A549 (cell line): ENCODE data around the gene KLHDC3. TPM values are rescaled to one million over a fixed set of nuclear protein-coding genes. Genes with fewer than 3 reads are reported as not detected.

Experiments used
- ATAC-seq, 2 experiments: fragments of 200-7000 bp in 1 of 2; fragments of >200 bp in 1 of 2; cut with Nextera tagmentation in 1 of 2; cut with Tn5 transposase in 1 of 2; 3 replicates each; pipeline versions ENCODE4 v1.8.0 to v1.9.1; 2018 to 2020; ENCODE audit warnings: mild to moderate bottlenecking in 1 of 2, moderate library complexity in 1 of 2
- CTCF ChIA-PET: fragments of 300-600 bp; sonication (Branson Sonifier 250); formaldehyde crosslinking; extraction: SDS; loops from one replicate; lab custom pipeline; 2021; ENCODE audit warnings: antibody characterized with exemption, inconsistent platforms; lab: Yijun Ruan, JAX
- POLR2A ChIA-PET: fragments of 350-600 bp; formaldehyde crosslinking; extraction: SDS; loops from one replicate; lab custom pipeline; 2021; ENCODE audit warnings: antibody characterized with exemption, inconsistent platforms; lab: Yijun Ruan, JAX
- DNase-seq, 2 experiments: peaks; one replicate each; pipeline versions ENCODE4 v3.0.0 to v3.0.0-alpha.2; 2011 to 2016; ENCODE audit warnings: low read depth in 1 of 2, low spot score in 1 of 2
- FAIRE-seq: peaks from 2 replicates; lab custom pipeline; 2011; peaks lifted over from hg19 to GRCh38; lab: Jason Lieb, UNC
- H3K27ac ChIP-seq, 2 experiments: fragments of >200 bp; sonication (Bioruptor Twin); formaldehyde crosslinking; 3 replicates each; pipeline ENCODE4 v1.5.1; 2016 to 2017
- H3K4me1 ChIP-seq: fragments of >200 bp; sonication (Bioruptor Twin); formaldehyde crosslinking; 3 replicates; pipeline ENCODE4 v1.6.1; 2016
- H3K4me2 ChIP-seq: fragments of >200 bp; sonication (Bioruptor Twin); formaldehyde crosslinking; 3 replicates; pipeline ENCODE4 v1.6.1; 2016
- H3K4me3 ChIP-seq: fragments of >200 bp; sonication (Bioruptor Twin); formaldehyde crosslinking; 3 replicates; pipeline ENCODE4 v1.5.1; 2016
- H3K9me3 ChIP-seq: fragments of >200 bp; sonication (Bioruptor Twin); formaldehyde crosslinking; 3 replicates; pipeline ENCODE4 v1.6.1; 2016
- CHD2 ChIP-seq: fragments of 150-350 bp; IDR thresholded peaks from 2 replicates; pipeline ENCODE4 v1.6.1; 2014; ENCODE audit warnings: low read length; ENCODE audit not compliant: partially characterized antibody
- EHMT2 ChIP-seq: fragments of 200-600 bp; sonication (generic); IDR thresholded peaks from 2 replicates; pipeline ENCODE4 v1.6.1; 2016; ENCODE audit warnings: antibody characterized with exemption, low read depth, mild to moderate bottlenecking, moderate library complexity
- EP300 ChIP-seq, 2 experiments: fragments of >200 bp; sonication (Bioruptor Twin); formaldehyde crosslinking; IDR thresholded peaks; 2 replicates in 1 of 2; 3 replicates in 1 of 2; pipeline ENCODE4 v1.6.1; 2016 to 2017
- FOSB ChIP-seq: fragments of 250-450 bp; sonication (Bioruptor Pico); IDR thresholded peaks from 2 replicates; pipeline ENCODE4 v1.5.0; 2020; ENCODE audit warnings: mild to moderate bottlenecking, moderate library complexity
- FOSL2 ChIP-seq, 2 experiments: fragments of 450-650 bp in 1 of 2; fragments of >200 bp in 1 of 2; sonication (Bioruptor Twin) in 1 of 2; formaldehyde crosslinking; IDR thresholded peaks; 2 replicates each; pipeline versions ENCODE4 v1.5.0 to v1.6.1; 2016 to 2020; ENCODE audit warnings: mild to moderate bottlenecking in 1 of 2, moderate library complexity in 1 of 2
- FOXS1 ChIP-seq: fragments of 250-450 bp; sonication (Bioruptor Pico); IDR thresholded peaks from 2 replicates; pipeline ENCODE4 v1.5.0; 2020; ENCODE audit warnings: mild to moderate bottlenecking, moderate library complexity
- HOXA7 ChIP-seq: fragments of 250-450 bp; sonication (Bioruptor Pico); IDR thresholded peaks from 2 replicates; pipeline ENCODE4 v1.5.0; 2020; ENCODE audit warnings: mild to moderate bottlenecking, moderate library complexity
- HOXB13 ChIP-seq: fragments of 250-450 bp; sonication (Bioruptor Pico); IDR thresholded peaks from 2 replicates; pipeline ENCODE4 v1.5.0; 2020; ENCODE audit warnings: low read depth, mild to moderate bottlenecking, moderate library complexity
- JUNB ChIP-seq: fragments of >200 bp; sonication (Bioruptor Twin); formaldehyde crosslinking; IDR thresholded peaks from 2 replicates; pipeline ENCODE4 v1.6.1; 2016
- KDM5A ChIP-seq: fragments of 200-600 bp; sonication (generic); IDR thresholded peaks from 2 replicates; pipeline ENCODE4 v1.6.1; 2016; ENCODE audit warnings: antibody characterized with exemption, mild to moderate bottlenecking
- NR3C1 ChIP-seq: fragments of >200 bp; sonication (Bioruptor Twin); formaldehyde crosslinking; IDR thresholded peaks from 3 replicates; pipeline ENCODE4 v1.6.1; 2017
- POLR2A ChIP-seq: IDR thresholded peaks from 2 replicates; pipeline ENCODE4 v1.6.1; 2012; ENCODE audit warnings: mild to moderate bottlenecking, low read length
- POLR2AphosphoS2 ChIP-seq: conservative IDR thresholded peaks from 2 replicates; pipeline ENCODE4 v1.6.1; 2012; ENCODE audit warnings: low read length, improper control_type of control experiment, inconsistent platforms
- RAD21 ChIP-seq, 2 experiments: fragments of >200 bp in 1 of 2; sonication (Bioruptor Twin) in 1 of 2; formaldehyde crosslinking in 1 of 2; IDR thresholded peaks in 1 of 2; conservative IDR thresholded peaks in 1 of 2; 2 replicates in 1 of 2; 3 replicates in 1 of 2; pipeline ENCODE4 v1.6.1; 2012 to 2018; ENCODE audit warnings: inconsistent platforms in 1 of 2
- RARB ChIP-seq: fragments of 250-450 bp; sonication (Bioruptor Pico); IDR thresholded peaks from 2 replicates; pipeline ENCODE4 v1.8.0; 2021; ENCODE audit warnings: mild to moderate bottlenecking, moderate library complexity
- RFX5 ChIP-seq: fragments of 450-650 bp; IDR thresholded peaks from 2 replicates; pipeline ENCODE4 v1.7.1; 2014; ENCODE audit warnings: antibody characterized with exemption, mild to moderate bottlenecking, moderate library complexity
- SMC3 ChIP-seq: fragments of >200 bp; sonication (Bioruptor Twin); formaldehyde crosslinking; IDR thresholded peaks from 3 replicates; pipeline ENCODE4 v1.6.1; 2018; ENCODE audit warnings: inconsistent platforms
- TFCP2L1 ChIP-seq: fragments of 250-450 bp; sonication (Bioruptor Pico); IDR thresholded peaks from 2 replicates; pipeline ENCODE4 v1.5.0; 2021; ENCODE audit warnings: mild to moderate bottlenecking
- ZC3H11A ChIP-seq: fragments of 450-650 bp; IDR thresholded peaks from 2 replicates; pipeline ENCODE4 v1.6.1; 2014; ENCODE audit warnings: antibody characterized with exemption, mild to moderate bottlenecking
- ZNF302 ChIP-seq: fragments of 250-450 bp; sonication (Bioruptor Pico); IDR thresholded peaks from 2 replicates; pipeline ENCODE4 v1.9.0; 2021; ENCODE audit warnings: inconsistent platforms, mild to moderate bottlenecking, moderate library complexity
- WGBS: methylation state at CpG from one replicate; pipeline ENCODE4 v1.1.6; 2017; ENCODE audit errors: missing lambda C conversion rate; 5-methylcytosine and 5-hydroxymethylcytosine counted together
- polyA plus RNA-seq, 4 experiments: library from polyadenylated mRNA; depleted of rRNA in 3 of 4; stranded (reverse); fragments of >200 nt; fragmentation: RNase III in 1 of 4; extraction: RNeasy Plus Mini Kit Qiagen cat#74134 plus additional on column Dnase treatment in 1 of 4; gene quantifications; 2 replicates in 3 of 4; 3 replicates in 1 of 4; pipeline ENCODE4 v1.2.3, GENCODE V29; 2011 to 2017
- TF ChIP-seq, protein P1 (sequence below): IDR thresholded peaks from 2 replicates; pipeline ENCODE4 v1.6.1; 2012
- TF ChIP-seq, protein P2 (sequence below): fragments of 250-450 bp; sonication (Bioruptor Pico); IDR thresholded peaks from 2 replicates; pipeline ENCODE4 v1.5.0; 2021; ENCODE audit warnings: mild to moderate bottlenecking, moderate library complexity, borderline replicate concordance
- TF ChIP-seq, protein P3 (sequence below): IDR thresholded peaks from 2 replicates; pipeline ENCODE4 v1.6.1; 2012; ENCODE audit warnings: low read depth, borderline replicate concordance
- TF ChIP-seq, protein P4 (sequence below): fragments of >200 bp; sonication (Bioruptor Twin); formaldehyde crosslinking; IDR thresholded peaks from 3 replicates; pipeline ENCODE4 v1.6.1; 2016

KLHDC3 gene
- polyA plus RNA-seq, 2 of the 4 experiments (the other 2 are of a cell fraction) = 18.8 to 28.0 TPM

DNA sequence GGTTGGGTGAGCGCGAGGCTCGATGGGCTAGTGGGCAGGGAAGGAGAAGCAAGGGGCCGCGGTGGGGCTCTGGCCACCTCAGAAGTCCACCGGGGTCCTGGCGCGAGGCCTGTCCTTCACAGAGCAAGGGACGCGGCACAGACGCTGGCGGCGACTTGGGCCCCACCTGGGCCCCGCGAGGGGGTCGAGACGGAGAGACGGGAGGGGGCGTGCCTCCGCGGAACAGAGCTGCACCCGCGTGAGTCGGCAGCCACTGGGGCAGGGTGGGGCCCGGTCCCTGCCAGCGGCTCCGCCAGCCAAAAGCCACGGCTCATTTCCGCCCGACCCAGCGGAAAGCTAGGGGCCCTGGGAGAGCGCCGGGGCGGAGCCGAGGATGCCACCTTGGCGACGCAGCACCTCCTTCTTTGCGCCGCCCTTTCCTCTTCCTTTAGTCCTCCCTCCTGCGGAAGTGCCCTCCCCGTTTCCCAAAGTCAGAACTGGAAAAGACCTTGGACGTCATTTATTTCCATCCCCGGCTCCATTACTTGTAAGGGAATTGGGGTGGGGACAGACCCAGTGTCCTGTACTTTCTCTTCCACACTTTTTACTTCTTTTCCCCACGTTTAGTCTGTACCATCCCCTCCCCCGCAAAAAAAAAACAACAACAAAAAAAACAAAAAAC lies 39.6 kb downstream of the KLHDC3 start, which contains the start of gene CUL7 (continued):
- TF ChIP-seq JUNB (no peak), EP300 (IDR thresholded peaks at IDR 0.05) (no peak)
- TF ChIP-seq, protein P1, sequence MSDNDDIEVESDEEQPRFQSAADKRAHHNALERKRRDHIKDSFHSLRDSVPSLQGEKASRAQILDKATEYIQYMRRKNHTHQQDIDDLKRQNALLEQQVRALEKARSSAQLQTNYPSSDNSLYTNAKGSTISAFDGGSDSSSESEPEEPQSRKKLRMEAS = peak; percentile 62
- TF ChIP-seq, protein P2, sequence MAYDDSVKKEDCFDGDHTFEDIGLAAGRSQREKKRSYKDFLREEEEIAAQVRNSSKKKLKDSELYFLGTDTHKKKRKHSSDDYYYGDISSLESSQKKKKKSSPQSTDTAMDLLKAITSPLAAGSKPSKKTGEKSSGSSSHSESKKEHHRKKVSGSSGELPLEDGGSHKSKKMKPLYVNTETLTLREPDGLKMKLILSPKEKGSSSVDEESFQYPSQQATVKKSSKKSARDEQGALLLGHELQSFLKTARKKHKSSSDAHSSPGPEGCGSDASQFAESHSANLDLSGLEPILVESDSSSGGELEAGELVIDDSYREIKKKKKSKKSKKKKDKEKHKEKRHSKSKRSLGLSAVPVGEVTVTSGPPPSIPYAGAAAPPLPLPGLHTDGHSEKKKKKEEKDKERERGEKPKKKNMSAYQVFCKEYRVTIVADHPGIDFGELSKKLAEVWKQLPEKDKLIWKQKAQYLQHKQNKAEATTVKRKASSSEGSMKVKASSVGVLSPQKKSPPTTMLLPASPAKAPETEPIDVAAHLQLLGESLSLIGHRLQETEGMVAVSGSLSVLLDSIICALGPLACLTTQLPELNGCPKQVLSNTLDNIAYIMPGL (CRISPR knock-in tag) = no peak; the same call in 1 of the 2 replicates

DNA sequence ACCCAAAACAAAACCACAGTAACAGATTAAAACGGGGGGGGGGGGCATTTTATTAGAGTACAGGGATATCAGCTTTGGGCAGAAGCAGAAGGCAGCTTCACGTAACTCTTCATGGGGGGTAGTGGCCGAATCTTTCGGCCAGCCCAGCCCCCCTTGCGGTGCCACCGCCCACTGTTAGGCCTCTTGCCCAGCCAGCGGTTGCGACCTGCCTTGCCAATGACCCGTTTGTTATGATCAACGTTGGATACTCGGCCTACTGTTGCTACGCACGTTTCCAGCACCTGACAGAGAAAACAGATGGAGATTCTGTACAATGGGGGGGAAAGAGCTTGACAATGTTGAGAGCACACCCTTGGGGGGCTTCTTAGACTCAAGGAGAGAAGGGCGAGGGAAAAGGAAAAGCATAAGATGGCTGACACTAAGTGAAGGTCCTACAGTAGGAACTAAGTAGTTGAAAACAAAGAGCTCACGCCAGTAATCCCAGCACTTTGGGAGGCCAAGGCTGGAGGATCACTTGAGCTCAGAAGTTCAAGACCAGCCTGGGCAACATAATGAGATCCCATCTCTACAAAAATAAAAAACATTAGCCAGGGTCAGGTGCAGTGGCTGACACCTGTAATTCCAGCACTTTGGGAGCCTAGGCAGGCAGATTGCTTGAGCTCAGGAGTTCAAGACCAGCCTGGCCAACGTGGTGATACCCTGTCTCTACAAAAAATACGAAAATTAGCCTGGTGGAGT lies 40.3 kb downstream of the KLHDC3 start:
- POLR2A ChIA-PET = interaction anchor here (0.7 to 2.1 kb wide), 7 partner anchors 9 to 126 kb away, joined by 3 to 15 read pairs (median 4); partner anchors contain the start of genes CNPY3, KLHDC3, MEA1 and PPP2R5D
- FAIRE-seq = no peak

DNA sequence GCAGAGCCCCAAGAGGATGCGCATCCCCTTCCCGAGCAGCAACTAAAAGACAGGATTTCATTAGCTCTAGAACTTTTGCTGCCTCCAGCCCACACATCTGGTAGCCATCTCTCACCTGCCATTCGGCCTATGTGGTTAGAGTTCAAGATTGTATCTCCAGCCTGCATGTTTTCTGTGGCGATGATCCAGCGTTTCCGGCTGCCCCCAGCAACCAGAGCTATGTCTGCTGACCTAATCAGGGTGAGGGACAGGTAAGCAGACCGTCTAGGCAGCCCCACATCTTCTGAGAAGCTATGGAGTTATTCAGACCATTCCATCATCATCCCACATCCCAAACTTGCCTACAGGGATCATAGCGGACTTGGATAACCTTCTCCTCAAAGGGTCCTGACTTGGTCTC lies 41.9 kb downstream of the KLHDC3 start:
- DNase-seq = no peak
- CTCF ChIA-PET = interaction anchor here (1.2 to 1.5 kb wide), 4 partner anchors 9 to 87 kb away, joined by 3 to 4 read pairs (median 3); no protein-coding TSS in a partner anchor
- Histone ChIP-seq H3K4me2 (no peak overlapping the region), H3K9me3 (no peaks in the 10 kb centered on the region), H3K4me3 (no peak overlapping the region), H3K4me1 (peaks cover 26% of the 10 kb centered on the region)
- POLR2A ChIA-PET = no interaction called here
- TF ChIP-seq, protein P3, sequence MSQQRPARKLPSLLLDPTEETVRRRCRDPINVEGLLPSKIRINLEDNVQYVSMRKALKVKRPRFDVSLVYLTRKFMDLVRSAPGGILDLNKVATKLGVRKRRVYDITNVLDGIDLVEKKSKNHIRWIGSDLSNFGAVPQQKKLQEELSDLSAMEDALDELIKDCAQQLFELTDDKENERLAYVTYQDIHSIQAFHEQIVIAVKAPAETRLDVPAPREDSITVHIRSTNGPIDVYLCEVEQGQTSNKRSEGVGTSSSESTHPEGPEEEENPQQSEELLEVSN = no peak
- TF ChIP-seq FOXS1 = no peak
- TF ChIP-seq, protein P1 = no peak
- no peak for TF ChIP-seq ZNF302 (CRISPR knock-in tag)
- TF ChIP-seq RAD21 (conservative IDR thresholded peaks at IDR 0.05 in 1 of 2, IDR thresholded peaks at IDR 0.05 in 1 of 2) = no peak
- no peak for TF ChIP-seq NR3C1
- TF ChIP-seq, all 56 proteins: peak for 0
- H3K27ac ChIP-seq = no peak overlapping the region
- FAIRE-seq (no peak), ATAC-seq (no peak)
- 94% methylated on average over 6 of the region's 8 CpGs for WGBS

More for the DNA sequence above, 40.3 kb downstream of the KLHDC3 start:
- DNase-seq = no peak
- WGBS = 82% methylated on average over 15 of the region's 17 CpGs
- peak overlapping the region; percentile 94 for H3K4me3 ChIP-seq
- H3K4me1 ChIP-seq = peaks cover 21% of the 10 kb centered on the region
- no peak for ATAC-seq
- no peaks in the 10 kb centered on the region for H3K9me3 ChIP-seq
- CTCF ChIA-PET = interaction anchor here (0.6 to 1.9 kb wide), 9 partner anchors 10 to 452 kb away, joined by 3 to 6 read pairs (median 4); no protein-coding TSS in a partner anchor
- peak overlapping the region; percentile 98 for H3K4me2 ChIP-seq
- H3K27ac ChIP-seq = peak overlapping the region; percentile 99 to 100
- TF ChIP-seq POLR2AphosphoS2 = no peak
- TF ChIP-seq RFX5 = no peak
- no peak for TF ChIP-seq HOXA7 (CRISPR knock-in tag)
- no peak for TF ChIP-seq KDM5A
- no peak for TF ChIP-seq CHD2

DNA sequence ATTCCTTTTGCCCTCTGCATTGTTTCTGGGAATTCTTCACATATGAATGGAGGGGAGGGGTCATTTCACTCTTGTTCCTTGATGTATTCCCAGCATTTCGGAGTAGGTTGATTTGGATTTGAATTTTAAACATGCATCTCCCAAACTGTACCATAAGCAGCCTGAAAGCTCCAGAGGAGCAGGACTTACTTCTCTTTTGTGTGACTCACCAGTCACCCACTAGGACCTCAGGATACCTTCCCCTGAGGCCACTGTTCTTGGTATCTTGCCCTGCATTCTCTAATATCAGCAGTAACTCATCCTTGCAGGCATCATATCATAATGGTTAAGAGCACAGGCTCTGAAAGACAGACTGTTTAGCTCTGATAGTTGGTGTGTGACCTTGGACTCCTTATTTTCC lies 44.5 kb downstream of the KLHDC3 start:
- POLR2A ChIA-PET = interaction anchor here (1.1 to 1.5 kb wide), 2 partner anchors 74 to 79 kb away, joined by 3 to 10 read pairs; partner anchors contain the start of genes PEX6 and PPP2R5D
- H3K4me1 ChIP-seq = peaks cover 17% of the 10 kb centered on the region
- FAIRE-seq = no peak
- ATAC-seq = no peak
- H3K4me2 ChIP-seq = peak overlapping the region; percentile 100
- no peak for DNase-seq
- CTCF ChIA-PET = interaction anchor here (1.0 to 1.7 kb wide), 4 partner anchors 8 to 113 kb away, joined by 3 to 4 read pairs (median 4); no protein-coding TSS in a partner anchor
- H3K27ac ChIP-seq = peak overlapping the region; percentile 90 to 97
- H3K9me3 ChIP-seq = no peaks in the 10 kb centered on the region
- H3K4me3 ChIP-seq = peak overlapping the region; percentile 100
- 0% methylated on average over 1 of the region's 1 CpG for WGBS
- TF ChIP-seq RARB (CRISPR knock-in tag) = no peak
- no peak for TF ChIP-seq HOXB13 (CRISPR knock-in tag)
- TF ChIP-seq SMC3 = no peak
- no peak for TF ChIP-seq EHMT2
- no peak for TF ChIP-seq KDM5A
- no peak for TF ChIP-seq RAD21 (conservative IDR thresholded peaks at IDR 0.05 in 1 of 2, IDR thresholded peaks at IDR 0.05 in 1 of 2)
- TF ChIP-seq FOXS1 = no peak
- no peak for TF ChIP-seq POLR2A
- TF ChIP-seq, protein P4, sequence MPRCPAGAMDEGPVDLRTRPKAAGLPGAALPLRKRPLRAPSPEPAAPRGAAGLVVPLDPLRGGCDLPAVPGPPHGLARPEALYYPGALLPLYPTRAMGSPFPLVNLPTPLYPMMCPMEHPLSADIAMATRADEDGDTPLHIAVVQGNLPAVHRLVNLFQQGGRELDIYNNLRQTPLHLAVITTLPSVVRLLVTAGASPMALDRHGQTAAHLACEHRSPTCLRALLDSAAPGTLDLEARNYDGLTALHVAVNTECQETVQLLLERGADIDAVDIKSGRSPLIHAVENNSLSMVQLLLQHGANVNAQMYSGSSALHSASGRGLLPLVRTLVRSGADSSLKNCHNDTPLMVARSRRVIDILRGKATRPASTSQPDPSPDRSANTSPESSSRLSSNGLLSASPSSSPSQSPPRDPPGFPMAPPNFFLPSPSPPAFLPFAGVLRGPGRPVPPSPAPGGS = no peak
- TF ChIP-seq EP300 (IDR thresholded peaks at IDR 0.05) = no peak
- TF ChIP-seq TFCP2L1 = no peak
- no peak for TF ChIP-seq ZC3H11A
- TF ChIP-seq FOSB (CRISPR knock-in tag) = no peak
- TF ChIP-seq, protein P3 = no peak
- TF ChIP-seq FOSL2 (IDR thresholded peaks at IDR 0.05) = no peak
- TF ChIP-seq FOSL2 (CRISPR knock-in tag; IDR thresholded peaks at IDR 0.05) = no peak
